Stimulated activated CD4-positive, alpha-beta T cell treated with anti-CD3 and anti-CD28 coated beads, Interleukin-2, amount 100 ng/mL, for 48 hours (primary cell): Measurements from ENCODE around the gene BLOC1S4.
"Not testable (repeated sequence)": the region's sequence is repeated elsewhere in the genome, so short reads cannot be mapped to it uniquely, and the experiment has no call there.

Source experiments
- DNase-seq, 2 donors: peaks; one replicate each; pipeline ENCODE4 v3.0.0-alpha.2; 2020

Gene BLOC1S4, protein sequence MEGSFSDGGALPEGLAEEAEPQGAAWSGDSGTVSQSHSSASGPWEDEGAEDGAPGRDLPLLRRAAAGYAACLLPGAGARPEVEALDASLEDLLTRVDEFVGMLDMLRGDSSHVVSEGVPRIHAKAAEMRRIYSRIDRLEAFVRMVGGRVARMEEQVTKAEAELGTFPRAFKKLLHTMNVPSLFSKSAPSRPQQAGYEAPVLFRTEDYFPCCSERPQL

DNA sequence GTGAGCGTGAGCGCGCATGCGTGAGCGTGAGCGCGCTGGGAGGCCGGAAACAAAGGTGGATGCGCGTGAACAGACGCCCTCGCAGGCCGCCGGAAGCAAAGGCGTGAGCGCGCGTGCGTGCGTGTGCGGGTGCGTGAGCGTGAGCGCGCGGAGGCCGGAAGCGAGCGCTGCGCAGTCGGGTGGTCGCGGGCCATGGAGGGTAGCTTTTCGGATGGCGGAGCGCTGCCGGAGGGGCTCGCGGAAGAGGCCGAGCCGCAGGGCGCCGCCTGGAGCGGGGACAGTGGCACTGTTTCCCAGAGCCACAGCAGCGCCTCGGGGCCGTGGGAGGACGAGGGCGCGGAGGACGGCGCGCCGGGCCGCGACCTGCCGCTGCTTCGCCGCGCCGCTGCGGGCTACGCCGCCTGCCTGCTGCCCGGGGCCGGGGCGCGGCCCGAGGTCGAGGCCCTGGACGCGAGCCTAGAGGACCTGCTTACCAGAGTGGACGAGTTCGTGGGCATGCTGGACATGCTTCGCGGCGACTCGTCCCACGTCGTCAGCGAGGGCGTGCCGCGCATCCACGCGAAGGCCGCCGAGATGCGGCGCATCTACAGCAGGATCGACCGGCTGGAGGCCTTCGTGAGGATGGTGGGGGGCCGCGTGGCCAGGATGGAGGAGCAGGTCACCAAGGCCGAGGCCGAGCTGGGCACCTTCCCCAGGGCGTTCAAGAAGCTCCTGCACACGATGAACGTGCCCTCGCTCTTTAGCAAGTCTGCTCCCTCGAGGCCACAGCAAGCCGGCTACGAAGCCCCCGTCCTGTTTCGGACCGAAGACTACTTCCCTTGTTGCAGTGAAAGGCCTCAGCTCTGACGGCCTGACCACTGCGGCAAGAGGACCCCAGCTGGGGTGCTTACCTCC lies at the start of gene BLOC1S4:
Gene BLOC1S4, plus strand, starts transcription at position 157 of the 894 bp plus-strand sequence. Its CDS starts 36 bp downstream, at position 193.
- peak; percentile 81 to 85 for DNase-seq

GRCh38 chr4:6668391-6668790 lies 47.6 kb upstream of the BLOC1S4 start:
- no peak for DNase-seq

GRCh38 chr4:6671648-6672047 lies 44.3 kb upstream of the BLOC1S4 start:
- no peak for DNase-seq

DNA sequence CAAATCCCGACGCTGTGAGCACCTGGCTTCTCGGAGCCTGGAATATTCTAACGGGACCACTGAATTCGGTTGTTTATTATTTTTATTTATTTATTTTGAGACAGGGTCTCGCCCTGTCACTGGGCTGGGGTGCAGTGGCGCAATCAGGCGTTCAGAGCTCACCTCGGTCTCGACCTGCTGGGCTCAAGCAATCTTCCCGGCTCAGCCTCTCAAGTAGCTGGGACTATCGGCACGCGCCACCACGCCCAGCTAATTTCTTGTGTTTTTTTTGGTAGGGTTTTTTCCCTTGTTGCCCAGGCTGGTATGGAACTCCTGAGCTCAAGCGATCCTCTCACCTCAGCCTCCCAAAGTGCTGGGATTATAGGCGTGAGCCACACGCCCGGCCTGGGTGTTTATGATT lies 43.8 kb upstream of the BLOC1S4 start:
- DNase-seq: no peak

DNA sequence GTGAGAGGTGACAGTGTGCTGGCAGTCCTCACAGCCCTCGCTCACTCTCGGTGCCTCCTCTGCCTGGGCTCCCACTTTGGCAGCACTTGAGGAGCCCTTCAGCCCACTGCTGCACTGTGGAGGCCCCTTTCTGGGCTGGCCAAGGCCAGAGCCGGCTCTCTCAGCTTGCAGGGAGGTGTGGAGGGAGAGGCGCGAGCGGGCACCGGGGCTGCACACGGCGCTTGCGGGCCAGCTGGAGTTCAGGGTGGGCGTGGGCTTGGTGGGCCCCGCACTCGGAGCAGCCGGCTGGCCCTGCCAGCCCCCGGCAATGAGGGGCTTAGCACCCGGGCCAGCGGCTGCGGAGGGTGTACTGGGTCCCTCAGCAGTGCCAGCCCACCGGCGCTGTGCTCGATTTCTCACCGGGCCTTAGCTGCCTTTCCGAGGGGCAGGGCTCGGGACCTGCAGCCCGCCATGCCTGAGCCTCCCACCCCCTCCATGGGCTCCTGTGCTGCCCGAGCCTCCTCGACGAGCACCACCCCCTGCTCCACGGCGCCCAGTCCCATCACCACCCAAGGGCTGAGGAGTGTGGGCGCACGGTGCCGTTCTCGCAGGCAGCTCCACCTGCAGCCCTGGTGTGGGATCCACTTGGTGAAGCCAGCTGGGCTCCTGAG lies 43.3 kb upstream of the BLOC1S4 start:
- DNase-seq: not testable (repeated sequence)

DNA sequence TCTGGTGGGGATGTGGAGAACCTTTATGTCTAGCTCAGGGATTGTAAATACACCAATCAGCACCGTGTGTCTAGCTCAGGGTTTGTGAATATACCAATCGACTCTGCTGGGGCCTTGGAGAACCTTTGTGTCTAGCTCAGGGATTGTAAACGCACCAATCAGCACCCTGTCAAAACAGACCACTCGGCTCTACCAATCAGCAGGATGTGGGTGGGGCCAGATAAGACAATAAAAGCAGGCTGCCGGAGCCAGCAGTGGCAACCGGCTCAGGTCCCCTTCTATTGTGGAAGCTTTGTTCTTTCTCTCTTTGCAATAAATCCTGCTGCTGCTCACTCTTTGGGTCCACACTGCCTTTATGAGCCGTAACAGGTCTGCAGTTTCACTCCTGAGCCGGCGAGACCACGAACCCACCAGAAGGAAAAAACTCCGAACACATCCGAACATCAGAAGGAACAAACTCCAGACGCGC lies 42.7 kb upstream of the BLOC1S4 start:
- peak; percentile 41 to 43 for DNase-seq

GRCh38 chr4:6673660-6674499 lies 42.1 kb upstream of the BLOC1S4 start:
- peak; percentile 84 to 90 for DNase-seq

- DNase-seq: peak; percentile 46 to 49
Observed at GRCh38 chr4:6674500-6675149, 41.3 kb upstream of the BLOC1S4 start.

DNA sequence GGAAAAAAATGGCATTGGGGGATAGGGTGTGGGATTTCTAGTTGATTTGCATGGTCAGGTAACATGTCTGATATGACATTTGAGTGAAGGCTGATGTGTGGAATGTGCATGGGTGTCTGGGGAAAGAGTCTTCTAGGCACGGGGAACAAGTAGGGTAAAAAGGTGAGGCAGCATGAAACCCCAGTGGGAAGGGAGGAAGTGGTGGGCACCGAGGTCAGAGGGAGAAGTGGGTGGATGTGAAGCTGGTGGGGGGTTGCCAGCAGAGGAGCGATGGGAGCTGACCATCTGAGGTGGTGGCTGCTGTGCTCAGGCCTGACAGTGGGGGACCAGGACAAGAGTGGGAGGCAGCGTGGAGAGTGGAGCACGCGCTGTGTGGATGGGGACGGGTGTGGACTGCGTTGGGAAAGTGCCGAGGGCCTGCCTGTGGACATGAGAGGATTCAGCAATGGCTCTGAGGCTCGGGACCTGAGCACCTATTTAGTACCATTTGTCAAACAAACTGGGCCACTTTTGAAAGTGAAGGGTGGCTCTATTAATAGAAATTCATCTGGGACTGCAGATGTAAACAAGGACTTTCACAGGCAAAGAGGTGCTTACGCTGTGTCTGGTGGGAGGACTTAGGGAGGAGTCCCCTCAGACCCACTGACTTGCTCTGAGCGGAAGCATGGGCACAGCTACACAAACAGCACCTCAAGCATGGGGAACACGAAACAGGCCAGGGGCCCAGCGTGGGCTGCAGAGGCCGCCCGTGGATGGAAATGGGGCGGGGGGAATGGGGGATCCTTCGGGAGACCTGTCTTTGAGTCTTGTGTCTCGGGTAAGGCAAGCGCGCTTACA lies 39.0 kb upstream of the BLOC1S4 start:
- no peak for DNase-seq

GRCh38 chr4:6680372-6681034 lies 35.5 kb upstream of the BLOC1S4 start:
- no peak for DNase-seq

DNA sequence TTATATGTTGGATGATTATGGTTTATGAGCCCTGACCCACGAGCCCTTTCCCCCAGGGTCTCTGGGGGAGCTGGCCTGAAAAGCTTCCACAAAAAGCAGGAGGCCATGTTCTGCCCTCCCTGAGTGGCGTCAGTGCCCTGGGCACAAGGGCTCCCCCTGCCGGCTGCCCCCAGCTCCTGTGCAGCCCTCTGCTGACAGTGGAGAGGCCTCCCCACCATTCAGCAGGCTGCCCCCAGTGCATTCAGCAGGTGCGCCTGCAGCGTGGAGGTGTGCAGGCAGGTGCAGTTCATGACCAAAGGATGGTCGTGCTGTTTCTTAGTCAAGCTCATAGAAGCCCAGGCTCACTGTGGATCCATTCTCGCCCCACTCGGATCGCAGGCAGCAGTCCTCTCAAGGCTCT lies 34.8 kb upstream of the BLOC1S4 start:
- DNase-seq: no peak

- no peak for DNase-seq
Observed at GRCh38 chr4:6682862-6683590, 32.9 kb upstream of the BLOC1S4 start.

GRCh38 chr4:6684656-6685055 lies 31.3 kb upstream of the BLOC1S4 start:
- DNase-seq: no peak

GRCh38 chr4:6686104-6686787 lies 29.7 kb upstream of the BLOC1S4 start:
- no peak for DNase-seq

DNA sequence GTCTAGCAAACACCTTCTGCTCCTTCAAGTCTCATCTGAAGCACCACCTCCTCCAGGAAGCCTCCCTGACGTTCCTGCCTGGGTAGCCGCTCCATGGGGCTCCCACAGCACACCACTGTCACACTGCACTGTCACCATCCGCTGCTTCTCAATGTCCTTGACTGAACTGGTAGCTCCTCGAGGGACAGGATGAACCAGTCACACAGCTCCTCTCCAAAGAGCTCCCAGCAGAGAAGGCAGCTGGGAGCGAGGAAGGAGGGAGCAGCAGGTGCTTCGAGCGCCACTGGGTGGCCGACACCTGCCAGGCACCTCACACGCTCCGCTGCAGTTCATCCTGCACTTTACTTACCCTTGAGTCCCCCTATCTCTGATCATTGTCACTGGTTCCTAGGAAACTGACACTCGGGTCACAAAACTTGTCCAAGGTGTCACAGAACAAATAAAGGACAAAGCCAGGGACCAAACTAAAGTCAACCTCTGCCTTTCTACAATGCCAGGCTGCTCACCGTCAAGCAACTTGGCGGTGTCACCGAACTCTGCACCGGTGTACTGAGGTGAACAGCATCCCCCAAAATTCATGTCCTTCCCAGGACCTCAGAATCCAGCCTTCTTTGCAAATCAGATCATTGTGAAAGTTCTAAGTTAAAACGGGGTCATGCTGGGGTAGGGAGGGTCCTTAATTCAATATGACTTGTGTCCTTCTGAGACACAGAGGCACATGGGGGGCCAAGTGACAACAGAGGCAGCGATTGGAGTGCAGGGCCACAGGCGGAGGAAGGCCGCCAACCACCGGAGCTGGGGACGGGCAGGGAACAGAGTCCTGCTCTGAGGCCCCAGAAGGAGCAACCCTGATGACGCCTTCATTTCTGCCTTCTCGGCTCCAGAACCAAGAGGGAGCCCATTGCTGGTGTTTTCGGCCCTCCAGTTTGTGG lies 27.8 kb upstream of the BLOC1S4 start:
- no peak for DNase-seq

- peak in 1 of 2 donors; percentile 61 for DNase-seq
Observed at GRCh38 chr4:6688879-6689505, 27.0 kb upstream of the BLOC1S4 start.

DNA sequence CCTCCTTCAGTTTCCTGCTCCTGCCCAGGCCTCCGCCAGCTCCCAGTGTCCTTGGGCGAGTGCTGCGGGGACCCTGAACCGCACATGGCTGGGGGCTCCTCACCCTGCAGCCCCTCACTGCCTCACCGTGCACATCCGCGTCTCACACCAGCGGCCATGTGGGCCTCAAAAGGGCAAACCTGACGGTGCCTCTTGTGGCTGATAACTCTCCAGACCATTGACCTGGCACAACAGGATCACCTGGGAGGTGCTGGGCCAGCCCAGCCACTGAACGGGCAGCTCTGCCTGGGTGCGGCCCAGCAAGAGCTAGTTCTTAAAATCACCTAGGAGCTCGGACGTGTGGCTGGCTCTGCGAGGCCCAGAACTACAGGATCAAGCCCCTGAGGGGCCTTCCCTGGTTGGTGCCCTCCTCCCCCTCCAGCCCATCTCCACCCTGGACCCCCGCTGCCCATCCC lies 26.4 kb upstream of the BLOC1S4 start:
- DNase-seq: no peak
